GM18951 (cell line): ENCODE results near the gene IGHMBP2.

Experiments
- POLR2A ChIP-seq: IDR thresholded peaks from 4 replicates; pipeline ENCODE4 v1.6.1; 2011; ENCODE audit warnings: mild to moderate bottlenecking; ENCODE audit not compliant: insufficient read length, insufficient read depth; ENCODE audit errors: extremely low read depth
- in situ Hi-C: fragments of 300-500 bp; cut with MboI; formaldehyde crosslinking; loops from one replicate; pipeline ENCODE4 v1.12.0; 2022; ENCODE audit warnings: low sequenced_read_pairs, mixed read lengths, inconsistent platforms; ENCODE audit not compliant: unreplicated experiment

Gene IGHMBP2

DNA sequence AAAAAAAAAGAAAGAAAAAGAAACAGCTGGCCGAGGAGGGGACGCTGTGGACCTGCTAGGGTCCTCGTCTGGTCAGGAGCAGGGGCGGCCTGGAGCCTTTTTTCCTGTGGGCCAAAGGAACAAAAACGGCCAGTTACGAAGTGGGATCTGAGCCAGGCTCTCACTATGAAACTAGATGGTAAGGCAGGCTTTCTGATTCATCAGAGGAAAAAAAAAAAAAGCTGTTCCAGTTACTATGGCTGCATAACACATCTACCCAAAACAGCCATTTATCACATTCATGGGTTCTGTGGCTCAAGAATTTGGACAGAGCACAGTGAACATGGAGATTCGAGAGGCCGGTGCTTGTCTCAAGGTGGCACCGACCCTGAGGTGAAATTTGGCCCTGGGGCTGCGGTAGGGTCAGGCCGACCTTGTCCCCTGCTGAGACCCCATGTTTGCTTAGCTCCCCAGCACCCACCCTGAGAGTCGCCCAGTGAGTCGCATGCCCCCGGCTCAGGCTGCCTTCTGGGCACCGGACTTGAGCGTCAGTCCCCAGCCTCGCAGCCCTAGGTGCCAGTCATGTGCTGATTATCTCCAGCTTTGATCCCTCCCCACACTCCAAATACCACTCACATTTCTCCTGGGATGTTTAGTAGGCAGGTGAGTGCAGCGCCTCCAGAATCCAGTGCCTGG, 42.9 kb downstream of the IGHMBP2 start:
- no peak for TF ChIP-seq POLR2A
- in situ Hi-C loops, result no loop called here

DNA sequence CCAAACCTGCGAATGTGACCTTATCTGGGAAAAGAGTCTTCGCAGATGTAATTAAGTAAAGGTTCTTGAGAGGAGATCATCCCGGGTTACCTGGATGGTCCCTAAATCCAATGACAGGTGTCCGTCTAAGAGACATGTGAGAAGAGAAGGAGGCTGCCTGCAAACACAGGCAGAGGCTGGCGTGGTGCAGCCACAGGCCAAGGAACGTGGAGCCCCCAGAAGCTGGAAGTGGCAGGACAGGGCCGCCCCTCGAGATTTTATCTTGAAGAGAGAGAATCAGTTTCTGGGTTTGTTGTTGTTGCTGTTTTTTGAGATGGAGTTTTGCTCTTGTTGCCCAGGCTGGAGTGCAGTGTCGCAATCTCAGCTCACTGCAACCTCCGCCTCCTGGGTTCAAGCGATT, 43.5 kb downstream of the IGHMBP2 start:
- in situ Hi-C loops, result no loop called here
- no peak for TF ChIP-seq POLR2A

DNA sequence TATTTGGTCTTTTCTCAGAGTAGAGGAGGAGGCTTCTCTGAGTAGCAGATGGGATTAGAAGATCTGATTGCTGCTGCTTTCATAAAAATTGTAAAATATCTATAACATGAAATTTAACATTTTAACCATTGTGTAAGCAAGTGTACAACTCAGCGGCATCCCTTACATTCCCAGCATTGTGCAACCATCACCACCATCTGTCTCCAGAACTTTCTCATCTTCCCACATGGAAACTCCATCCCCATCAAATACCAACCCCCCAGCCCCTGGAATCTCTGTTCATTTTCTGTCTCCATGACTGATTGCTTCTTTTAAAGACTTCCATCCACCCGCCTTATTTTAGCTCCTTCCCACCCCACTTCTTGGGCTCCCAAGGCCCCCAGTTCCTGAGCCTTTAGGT, 44.8 kb downstream of the IGHMBP2 start:
- no peak for TF ChIP-seq POLR2A
- in situ Hi-C loops, result no loop called here

DNA sequence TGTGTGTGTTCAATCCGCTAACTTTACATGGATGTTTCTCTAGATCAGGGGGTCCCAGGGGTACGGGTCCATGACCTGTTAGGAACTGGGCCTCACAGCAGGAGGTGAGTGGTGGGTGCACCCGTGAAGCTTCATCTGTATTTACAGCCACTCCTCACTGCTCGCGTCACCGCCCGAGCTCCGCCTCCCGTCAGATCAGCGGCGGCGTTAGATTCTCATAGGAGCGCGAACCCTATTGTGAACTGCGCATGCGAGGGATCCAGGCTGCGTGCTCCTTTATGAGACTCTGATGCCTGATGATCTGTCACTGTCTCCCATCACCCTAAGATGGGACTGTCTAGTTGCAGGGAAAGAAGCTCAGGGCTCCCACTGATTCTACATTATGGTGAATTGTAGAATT, 45.2 kb downstream of the IGHMBP2 start:
- no peak for TF ChIP-seq POLR2A
- in situ Hi-C loops, result no loop called here

DNA sequence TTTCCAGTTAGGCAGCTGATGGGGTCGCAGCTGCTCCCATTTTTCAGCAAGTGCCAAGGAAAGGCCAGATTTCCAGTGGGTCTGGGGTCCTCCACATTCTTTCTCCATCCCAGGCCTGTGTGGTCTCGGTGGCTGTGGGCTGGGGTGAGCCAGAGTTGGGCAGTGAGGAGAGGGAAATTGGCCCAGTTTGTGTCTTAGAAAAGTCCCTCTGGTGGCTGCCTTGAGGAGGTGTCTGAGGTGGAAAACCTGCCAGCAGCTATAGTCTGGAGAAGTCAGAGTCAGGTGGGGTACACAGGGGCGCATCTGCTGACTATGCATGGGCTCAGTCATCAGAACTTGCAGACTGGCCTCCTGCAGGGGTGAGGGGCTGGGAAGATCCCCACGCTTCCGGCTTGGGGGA, 46.6 kb downstream of the IGHMBP2 start:
- TF ChIP-seq POLR2A, result no peak
- in situ Hi-C loops, result no loop called here

DNA sequence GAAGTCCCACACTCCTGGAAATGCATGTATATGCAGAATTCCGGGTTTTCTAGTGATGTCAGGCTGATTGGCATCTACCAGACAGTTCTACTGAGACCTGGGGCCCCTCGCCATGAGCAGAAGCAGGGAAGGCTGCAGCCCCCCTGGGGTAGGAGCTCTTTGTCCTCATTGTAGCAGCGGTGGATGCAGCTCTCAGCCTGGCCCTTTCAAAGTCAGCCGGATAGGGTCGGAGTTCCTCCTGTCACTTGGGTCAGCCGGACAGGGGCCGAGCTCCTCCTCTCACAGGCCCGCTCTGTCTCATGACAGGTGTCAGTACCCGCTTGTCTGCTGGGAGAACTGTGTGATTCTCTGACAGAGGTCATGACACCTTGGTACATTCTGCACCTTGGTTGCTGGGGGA, 47.1 kb downstream of the IGHMBP2 start:
- in situ Hi-C loops, result no loop called here
- no peak for TF ChIP-seq POLR2A

DNA sequence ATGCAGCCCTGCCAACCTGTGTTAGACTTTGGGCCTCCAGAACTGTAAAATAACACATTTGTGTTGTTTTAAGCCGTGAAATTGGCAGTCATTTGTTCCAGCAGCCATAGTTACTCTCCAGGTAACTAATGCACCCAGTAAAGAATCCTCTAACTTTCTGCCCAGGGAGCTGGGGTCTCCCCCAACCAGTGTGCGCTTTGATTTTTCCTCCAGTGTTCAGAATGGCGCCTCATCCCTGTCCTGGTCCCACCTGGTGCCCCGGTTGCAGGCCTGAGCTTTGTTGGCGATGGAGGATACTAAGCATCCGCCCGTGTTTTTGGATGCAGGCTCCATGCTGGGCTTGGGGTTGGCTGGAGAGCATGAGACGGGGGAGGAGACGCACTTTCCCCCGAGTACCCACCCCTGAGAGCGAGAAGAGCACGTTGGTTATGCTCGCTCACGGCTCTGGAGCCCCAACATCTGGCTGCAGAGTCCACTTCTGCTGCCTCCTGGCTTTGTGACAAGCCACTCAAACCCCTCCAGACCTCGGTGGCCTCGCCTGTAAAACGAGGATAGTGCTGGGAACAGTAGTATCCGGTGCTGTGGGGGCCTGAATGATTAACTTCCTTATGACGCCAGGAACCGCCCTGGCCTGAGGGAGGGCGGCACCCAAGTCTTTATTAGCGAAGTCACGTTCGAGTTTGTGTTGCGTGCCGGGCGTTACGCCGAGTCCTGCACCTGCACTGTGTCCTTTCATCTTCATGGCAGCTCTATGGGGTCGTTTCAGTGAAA, 51.3 kb downstream of the IGHMBP2 start:
- in situ Hi-C loops, result no loop called here
- no peak for TF ChIP-seq POLR2A

DNA sequence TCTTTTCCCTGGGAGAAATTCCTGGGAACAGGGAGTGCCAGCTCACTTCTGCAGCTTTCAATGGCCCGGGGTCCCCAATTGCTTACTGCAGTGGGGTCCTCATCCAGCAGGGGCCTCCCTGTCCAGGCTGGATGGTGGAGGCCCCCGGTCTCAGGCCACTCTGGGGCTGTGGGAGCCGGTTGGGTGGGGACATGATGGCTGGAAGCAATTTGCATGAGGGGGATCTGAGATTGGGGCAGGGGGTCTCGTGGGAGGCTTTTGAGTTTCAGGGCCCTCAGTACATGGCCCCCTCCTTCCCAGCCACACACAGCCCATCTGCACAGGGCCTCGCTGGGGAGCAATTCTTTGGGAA, 51.9 kb downstream of the IGHMBP2 start:
- in situ Hi-C loops, result no loop called here

DNA sequence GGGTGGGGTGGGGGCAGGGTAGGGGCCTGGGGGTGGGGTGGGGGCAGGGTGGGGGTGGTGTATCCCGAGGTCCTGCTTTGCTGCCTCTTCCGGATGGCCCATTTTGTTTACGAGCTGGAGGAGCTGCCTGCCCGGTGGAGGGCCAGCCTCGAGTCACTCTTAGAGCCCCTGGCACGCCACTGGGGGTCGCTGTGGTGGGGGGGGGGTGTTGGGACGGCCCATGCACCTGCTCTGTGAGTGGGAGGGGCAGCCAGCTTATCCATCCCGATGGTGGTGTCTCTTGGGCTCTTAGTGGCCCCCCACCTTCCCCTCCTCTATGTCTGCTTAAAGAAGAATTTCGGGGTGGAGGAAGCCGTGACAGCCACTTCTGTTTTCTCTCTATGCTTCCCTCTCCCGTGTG, 52.5 kb downstream of the IGHMBP2 start:
- TF ChIP-seq POLR2A, result no peak
- in situ Hi-C loops, result no loop called here

More for the DNA sequence above, 51.9 kb downstream of the IGHMBP2 start:
- TF ChIP-seq POLR2A, result no peak

DNA sequence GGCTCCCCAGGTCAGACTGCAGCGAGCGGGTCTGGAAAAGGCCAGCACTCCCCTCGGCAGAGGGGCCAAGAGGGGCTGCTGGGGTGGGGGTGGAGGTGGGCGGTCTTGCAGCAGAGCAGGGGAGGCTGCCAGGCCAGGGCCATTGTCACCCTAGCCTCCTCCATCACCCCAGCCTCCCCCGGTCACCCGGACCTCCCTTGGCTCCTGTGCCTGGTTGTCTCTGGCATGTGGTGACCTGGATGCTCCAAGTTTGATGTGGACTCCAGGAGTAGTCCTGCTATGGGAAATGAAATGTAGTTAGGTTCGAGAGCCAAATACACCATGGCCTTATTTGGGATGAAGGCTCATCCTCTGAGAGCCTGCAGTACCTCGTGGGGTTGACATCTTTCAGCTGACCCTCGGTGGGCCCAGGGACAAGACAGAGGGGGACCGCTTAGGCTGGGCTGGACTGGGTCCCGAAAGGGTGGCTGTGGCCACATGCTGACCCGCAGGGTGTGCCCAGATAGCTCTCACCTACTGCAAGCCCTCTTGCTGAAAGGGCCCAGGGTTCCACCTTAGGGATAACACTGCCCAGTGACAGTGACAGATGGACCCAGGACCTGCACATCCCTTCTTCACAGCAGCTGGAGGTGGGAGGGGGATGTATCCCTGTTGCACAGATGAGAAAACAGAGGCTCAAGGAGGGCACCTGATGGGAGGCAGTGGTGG, 53.0 kb downstream of the IGHMBP2 start:
- no peak for TF ChIP-seq POLR2A
- in situ Hi-C loops, result no loop called here

DNA sequence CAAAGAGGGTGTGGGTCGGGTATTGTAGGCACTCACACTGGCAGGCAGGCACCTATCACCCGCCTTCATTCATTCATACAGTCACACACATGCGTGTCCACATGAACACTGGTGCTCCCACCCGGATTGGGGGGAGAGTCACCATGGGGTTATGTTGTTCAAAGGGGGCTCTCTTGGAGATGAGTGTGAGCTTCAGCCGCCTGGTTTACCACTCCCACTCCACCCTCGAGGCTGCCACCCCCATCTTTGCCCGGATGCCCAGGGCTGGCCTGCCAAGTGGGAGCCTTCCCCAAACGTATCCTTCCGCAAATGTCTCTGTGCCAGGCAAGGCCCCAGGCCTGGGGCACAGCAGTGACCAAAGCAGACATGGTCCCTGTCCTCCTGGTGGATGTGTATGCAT, 54.5 kb downstream of the IGHMBP2 start:
- in situ Hi-C loops, result no loop called here

DNA sequence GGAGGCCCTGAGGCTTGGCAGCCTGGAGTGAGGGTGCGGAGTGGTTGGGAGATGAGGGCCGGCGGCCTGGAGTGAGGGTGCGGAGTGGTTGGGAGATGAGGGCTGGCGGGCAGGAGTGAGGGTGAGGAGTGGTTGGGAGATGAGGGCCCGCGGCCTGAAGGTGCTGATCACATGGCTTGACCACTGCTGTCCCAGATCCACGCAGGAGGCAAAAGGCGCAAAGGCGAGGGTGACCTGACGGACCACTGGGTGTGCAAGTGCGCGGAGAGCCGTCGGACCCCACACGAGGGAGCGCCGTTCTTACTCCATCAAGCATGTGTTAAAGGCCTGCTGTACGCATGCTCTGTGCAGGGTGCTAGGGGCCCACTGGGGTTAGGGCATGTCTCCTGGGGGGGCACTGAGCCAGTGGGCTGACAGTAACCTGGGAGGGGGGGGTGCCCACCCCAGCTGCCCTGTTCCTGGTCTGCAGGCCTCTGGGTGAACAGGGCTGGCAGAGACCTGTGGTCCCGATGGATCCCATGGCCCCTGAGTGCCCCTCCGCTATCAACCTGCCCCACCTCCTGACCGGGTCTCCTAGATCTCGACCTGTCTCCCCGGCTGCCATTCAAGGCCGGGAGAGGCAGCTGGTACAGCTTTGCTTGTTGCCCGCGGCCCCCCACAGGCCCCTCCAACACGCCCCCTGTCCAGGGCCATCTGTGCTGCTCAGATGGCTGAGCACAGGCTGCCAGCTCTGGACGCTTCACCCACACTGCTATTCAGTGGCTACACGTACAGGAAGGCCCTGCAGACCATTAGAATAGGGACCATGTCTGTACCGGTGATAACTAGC, 56.0 kb downstream of the IGHMBP2 start:
- no peak for TF ChIP-seq POLR2A
- in situ Hi-C loops, result no loop called here

More for the DNA sequence above, 54.5 kb downstream of the IGHMBP2 start:
- TF ChIP-seq POLR2A, result no peak
